Neural progenitor cell (in vitro differentiated cells): ENCODE results near the gene EIF3M.

Experiments used
- EZH2 ChIP-seq: fragments of 200-600 bp; sonication (generic); IDR thresholded peaks from 2 replicates; pipeline ENCODE4 v1.6.1; 2017; ENCODE audit warnings: antibody characterized with exemption, mild to moderate bottlenecking, moderate library complexity
- TF ChIP-seq, protein P1 (sequence below): fragments of 200-600 bp; sonication (generic); IDR thresholded peaks from 2 replicates; pipeline ENCODE4 v1.5.1; 2017; ENCODE audit warnings: antibody characterized with exemption, mild to moderate bottlenecking

DNA sequence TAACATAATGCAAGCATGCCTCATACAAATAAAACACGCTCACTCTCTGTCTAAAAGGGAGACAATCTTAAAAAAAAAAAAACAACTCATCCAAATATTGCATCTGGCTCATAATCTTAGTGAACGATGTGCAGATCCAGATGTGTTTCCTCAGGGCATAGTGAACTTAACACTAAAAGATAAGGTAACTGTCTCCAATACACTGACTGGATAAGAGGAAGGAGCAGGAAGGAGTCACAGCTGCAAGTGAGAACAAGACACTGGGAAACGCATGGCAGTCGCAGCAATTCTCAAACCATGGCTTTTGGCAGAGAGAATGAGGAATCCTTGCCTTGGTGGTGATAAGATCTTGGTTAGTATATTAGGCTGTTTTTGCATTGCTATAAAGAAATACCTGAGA is 9.2 kb upstream of the EIF3M start:
- TF ChIP-seq, protein P1, sequence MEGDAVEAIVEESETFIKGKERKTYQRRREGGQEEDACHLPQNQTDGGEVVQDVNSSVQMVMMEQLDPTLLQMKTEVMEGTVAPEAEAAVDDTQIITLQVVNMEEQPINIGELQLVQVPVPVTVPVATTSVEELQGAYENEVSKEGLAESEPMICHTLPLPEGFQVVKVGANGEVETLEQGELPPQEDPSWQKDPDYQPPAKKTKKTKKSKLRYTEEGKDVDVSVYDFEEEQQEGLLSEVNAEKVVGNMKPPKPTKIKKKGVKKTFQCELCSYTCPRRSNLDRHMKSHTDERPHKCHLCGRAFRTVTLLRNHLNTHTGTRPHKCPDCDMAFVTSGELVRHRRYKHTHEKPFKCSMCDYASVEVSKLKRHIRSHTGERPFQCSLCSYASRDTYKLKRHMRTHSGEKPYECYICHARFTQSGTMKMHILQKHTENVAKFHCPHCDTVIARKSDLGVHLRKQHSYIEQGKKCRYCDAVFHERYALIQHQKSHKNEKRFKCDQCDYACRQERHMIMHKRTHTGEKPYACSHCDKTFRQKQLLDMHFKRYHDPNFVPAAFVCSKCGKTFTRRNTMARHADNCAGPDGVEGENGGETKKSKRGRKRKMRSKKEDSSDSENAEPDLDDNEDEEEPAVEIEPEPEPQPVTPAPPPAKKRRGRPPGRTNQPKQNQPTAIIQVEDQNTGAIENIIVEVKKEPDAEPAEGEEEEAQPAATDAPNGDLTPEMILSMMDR = no peak
- no peak for TF ChIP-seq EZH2
